GM10248 (cell line): Measurements from ENCODE around the gene PAX3.

Source experiments
- CTCF ChIA-PET: fragments of 300-600 bp; sonication (Branson Sonifier 250); formaldehyde crosslinking; extraction: SDS; loops from one replicate; lab custom pipeline; 2021; ENCODE audit warnings: antibody characterized with exemption; lab: Yijun Ruan, JAX
- POLR2A ChIA-PET: fragments of 350-650 bp; sonication (Branson Sonifier 250); formaldehyde crosslinking; extraction: SDS; loops from one replicate; lab custom pipeline; 2020; ENCODE audit warnings: antibody characterized with exemption; lab: Yijun Ruan, JAX
- DNase-seq: peaks from one replicate; pipeline ENCODE4 v3.0.0; 2012; ENCODE audit errors: extremely low spot score
- TF ChIP-seq, protein P1 (sequence below): IDR thresholded peaks from 2 replicates; pipeline ENCODE4 v1.5.1; 2012; ENCODE audit warnings: mild to moderate bottlenecking, low read depth; ENCODE audit errors: extremely low read depth, missing control alignments, control extremely low read depth

The PAX3 gene

DNA sequence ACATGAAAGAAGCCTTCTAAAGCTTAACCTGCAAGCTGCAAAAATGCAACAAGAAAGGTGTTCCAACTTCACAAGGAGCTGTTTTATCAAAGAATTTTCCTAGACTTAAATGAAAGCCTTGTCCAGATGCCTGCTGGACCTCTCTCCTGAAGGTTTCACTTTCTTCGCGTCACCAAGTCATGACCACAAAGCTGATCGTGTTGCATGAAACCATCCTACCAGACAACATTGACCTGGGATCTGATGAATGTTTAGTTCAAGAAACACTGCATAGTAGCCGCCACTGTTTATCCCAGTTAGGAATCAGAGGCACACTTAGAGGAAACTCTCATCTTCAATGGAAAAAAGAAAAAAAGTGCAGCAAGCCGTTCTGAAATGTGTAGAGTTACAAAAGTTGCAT lies 26.9 kb downstream of the PAX3 start:
- CTCF ChIA-PET: no interaction called here
- TF ChIP-seq, protein P1, sequence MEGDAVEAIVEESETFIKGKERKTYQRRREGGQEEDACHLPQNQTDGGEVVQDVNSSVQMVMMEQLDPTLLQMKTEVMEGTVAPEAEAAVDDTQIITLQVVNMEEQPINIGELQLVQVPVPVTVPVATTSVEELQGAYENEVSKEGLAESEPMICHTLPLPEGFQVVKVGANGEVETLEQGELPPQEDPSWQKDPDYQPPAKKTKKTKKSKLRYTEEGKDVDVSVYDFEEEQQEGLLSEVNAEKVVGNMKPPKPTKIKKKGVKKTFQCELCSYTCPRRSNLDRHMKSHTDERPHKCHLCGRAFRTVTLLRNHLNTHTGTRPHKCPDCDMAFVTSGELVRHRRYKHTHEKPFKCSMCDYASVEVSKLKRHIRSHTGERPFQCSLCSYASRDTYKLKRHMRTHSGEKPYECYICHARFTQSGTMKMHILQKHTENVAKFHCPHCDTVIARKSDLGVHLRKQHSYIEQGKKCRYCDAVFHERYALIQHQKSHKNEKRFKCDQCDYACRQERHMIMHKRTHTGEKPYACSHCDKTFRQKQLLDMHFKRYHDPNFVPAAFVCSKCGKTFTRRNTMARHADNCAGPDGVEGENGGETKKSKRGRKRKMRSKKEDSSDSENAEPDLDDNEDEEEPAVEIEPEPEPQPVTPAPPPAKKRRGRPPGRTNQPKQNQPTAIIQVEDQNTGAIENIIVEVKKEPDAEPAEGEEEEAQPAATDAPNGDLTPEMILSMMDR: no peak
- POLR2A ChIA-PET: no interaction called here
- no peak for DNase-seq

DNA sequence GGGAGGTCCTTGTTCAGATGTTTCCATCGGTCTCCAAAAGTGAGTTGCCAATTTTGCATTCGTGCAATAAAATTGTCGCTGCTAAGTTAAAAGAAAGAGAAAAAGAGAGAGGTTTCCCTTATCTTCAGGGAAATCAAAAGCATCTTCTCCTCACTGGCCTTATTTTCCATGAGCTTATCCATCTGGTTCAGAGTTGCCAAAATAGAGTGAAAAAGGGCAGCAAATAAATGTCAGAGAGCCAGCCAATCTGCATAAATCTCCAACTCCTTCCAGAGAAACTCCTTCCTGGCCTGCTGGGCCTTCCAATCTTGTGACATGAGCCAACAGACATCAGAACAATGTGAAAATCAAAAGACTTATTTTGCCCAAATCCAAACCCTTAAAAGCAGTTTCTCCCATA lies 28.4 kb downstream of the PAX3 start:
- TF ChIP-seq, protein P1: no peak
- no peak for DNase-seq
- POLR2A ChIA-PET: no interaction called here
- CTCF ChIA-PET: no interaction called here

DNA sequence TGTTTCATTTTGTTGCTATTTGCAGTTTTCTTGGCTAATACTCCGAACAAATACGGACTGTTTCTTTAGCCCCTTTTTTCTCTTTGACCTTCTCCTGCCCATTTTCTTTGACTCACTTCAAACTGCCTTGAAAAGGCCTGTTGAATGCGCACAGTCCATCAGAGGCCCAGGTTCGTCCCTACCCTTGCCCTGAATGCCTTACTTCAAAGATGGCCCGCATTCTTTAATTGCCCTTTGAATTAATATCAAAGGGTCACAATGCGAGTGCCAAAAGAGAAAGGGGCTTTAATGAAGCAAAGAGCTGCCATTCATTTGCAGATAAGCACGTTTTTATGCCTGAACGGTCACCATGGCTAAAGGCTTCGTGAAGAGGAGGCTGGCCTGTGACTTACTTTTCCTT lies 29.7 kb downstream of the PAX3 start:
- TF ChIP-seq, protein P1: no peak
- no peak for DNase-seq
- CTCF ChIA-PET: no interaction called here

DNA sequence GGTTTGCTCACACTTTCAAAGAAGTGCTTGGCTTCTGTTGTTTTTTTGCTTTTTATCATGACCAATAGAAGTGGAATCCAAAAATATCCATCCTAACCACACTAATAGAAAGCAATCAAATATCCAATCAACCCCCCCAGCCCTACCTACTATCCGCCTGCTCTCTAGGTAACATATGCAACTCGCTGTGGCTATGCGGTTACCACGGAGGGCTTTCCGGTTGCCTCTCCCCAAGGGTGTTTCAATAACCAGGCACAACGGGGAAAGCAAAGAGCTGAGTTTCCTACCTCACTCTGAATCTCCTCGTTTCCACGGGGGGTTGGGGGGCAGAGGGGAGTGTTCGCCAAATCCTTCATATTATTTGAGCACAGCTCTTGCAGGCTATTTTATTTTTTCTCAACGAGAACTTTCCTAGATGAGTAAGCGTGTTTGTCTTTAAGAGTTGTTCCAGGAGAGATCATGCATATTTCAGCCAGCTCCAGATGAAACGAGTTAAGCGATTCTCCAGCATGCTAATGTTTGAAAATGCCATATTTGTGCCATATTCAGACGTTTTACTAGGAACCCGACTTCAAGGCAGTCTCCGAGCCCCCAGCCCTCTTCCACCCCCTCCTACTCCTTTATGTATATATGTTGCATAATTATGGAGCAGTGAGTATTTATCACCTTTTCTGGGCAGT lies 30.3 kb downstream of the PAX3 start:
- DNase-seq: no peak
- POLR2A ChIA-PET: no interaction called here
- TF ChIP-seq, protein P1: no peak
- CTCF ChIA-PET: interaction anchor here (1.2 to 1.3 kb wide), 2 partner anchors 8 to 25 kb away, joined by 3 to 5 read pairs; no protein-coding TSS in a partner anchor

More for the DNA sequence above, 29.7 kb downstream of the PAX3 start:
- POLR2A ChIA-PET: no interaction called here

DNA sequence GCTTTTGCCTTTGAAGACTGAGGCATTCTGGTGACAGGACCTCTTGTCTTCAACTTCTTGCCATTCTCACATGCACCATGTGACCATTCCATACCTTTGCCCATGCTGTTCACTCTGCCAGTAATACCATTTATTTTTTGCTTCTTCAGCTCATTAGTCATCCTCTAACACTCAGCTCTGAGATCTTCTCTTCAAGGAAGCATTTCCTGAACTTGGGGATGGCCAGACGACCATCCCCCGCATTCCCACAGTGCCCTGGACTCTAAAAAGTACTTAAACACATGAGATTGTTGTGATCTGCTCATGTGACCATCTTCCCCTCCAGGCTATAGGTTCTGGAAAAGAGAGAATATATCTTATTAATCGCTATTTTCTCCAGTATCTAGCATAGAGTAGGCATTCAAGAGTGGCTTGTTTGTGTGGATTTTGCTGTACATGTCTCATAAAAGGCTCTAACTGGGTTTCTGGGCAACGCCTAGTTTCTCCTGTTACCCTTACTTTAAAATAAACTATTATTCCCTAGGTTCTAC lies 33.9 kb downstream of the PAX3 start:
- no peak for DNase-seq
- CTCF ChIA-PET: no interaction called here

DNA sequence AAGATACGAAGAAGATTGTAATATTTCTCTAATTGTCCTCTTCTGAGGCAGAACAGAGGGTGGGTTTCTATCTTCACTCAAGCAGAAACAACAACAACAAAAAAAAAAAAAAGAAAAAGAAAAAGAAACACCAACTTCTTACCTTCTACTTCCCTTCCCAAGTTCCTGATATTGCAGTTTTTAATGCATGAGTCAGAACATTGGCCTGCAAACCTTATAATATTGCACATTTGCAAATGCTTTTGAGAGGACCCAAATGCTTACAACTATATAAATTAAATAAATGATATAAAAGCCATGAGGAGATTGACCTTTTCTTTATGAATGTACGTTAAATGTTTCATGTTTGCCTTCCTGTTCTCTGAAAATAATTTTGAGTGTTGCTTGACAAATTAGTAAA lies 37.3 kb downstream of the PAX3 start:
- ChIA-PET CTCF (no interaction called here), POLR2A (no interaction called here)
- TF ChIP-seq, protein P1: no peak
- DNase-seq: no peak

More for the DNA sequence above, 33.9 kb downstream of the PAX3 start:
- POLR2A ChIA-PET: no interaction called here
- TF ChIP-seq, protein P1: no peak
